ENCODE data around the gene OR4D11. TPM values are rescaled to one million over a fixed set of nuclear protein-coding genes. Genes with fewer than 3 reads are reported as not detected.

OR4D11 gene
- polyA plus RNA-seq, 2 donors = not detected

Other genes with a start within 250 kb of the OR4D11 start
- gene OR5AN1, start 144.7 kb upstream of the OR4D11 start, polyA plus RNA-seq = not detected
- gene OR5A2, start 77.2 kb upstream of the OR4D11 start, polyA plus RNA-seq = not detected
- not detected for gene OR5A1, start 67.1 kb upstream of the OR4D11 start, polyA plus RNA-seq
- not detected for gene OR4D6, start 46.6 kb upstream of the OR4D11 start, polyA plus RNA-seq
- not detected for gene OR4D10, start 30.3 kb upstream of the OR4D11 start, polyA plus RNA-seq
- not detected for gene OR4D9, start 8.0 kb downstream of the OR4D11 start, polyA plus RNA-seq
- gene OSBP, start 112.2 kb downstream of the OR4D11 start, polyA plus RNA-seq = 10 to 100 TPM in 1 of 2 donors, 1 to 10 TPM in 1; 7.5 to 13.6 TPM
- 10 to 100 TPM in 1 of 2 donors, 1 to 10 TPM in 1; 7.3 to 12.6 TPM for gene PATL1, start 165.5 kb downstream of the OR4D11 start, polyA plus RNA-seq
- not detected for gene OR10V1, start 210.3 kb downstream of the OR4D11 start, polyA plus RNA-seq